Stimulated activated naive CD8-positive, alpha-beta T cell treated with anti-CD3 and anti-CD28 coated beads, Interleukin-15, amount 100 ng/mL, for 72 hours (primary cell): ENCODE results near the gene DONSON.
"Not testable (repeated sequence)": the region's sequence is repeated elsewhere in the genome, so short reads cannot be mapped to it uniquely, and the experiment has no call there.

Experiments used
- ATAC-seq: fragments of 150-1000 bp; cut with Tn5 transposase; 2 replicates; pipeline ENCODE4 v1.10.0; 2021; ENCODE audit warnings: mild to moderate bottlenecking, moderate library complexity
- DNase-seq, 2 donors: peaks; one replicate each; pipeline ENCODE4 v3.0.0; 2021 to 2022
- H3K27ac Mint-ChIP-seq, 2 donors: one replicate each; pipeline ENCODE4 v1.8.0; 2022; ENCODE audit warnings: mild to moderate bottlenecking in 2 of 2, mixed read lengths in 2 of 2, moderate library complexity in 2 of 2
- H3K27me3 Mint-ChIP-seq: one replicate; pipeline ENCODE4 v1.8.0; 2022; ENCODE audit warnings: mixed read lengths
- H3K4me1 Mint-ChIP-seq: one replicate; pipeline ENCODE4 v1.8.0; 2022; ENCODE audit warnings: mild to moderate bottlenecking, mixed read lengths
- H3K4me3 Mint-ChIP-seq, 2 donors: one replicate each; pipeline ENCODE4 v1.8.0; 2022; ENCODE audit warnings: mild to moderate bottlenecking in 2 of 2, mixed read lengths in 2 of 2, moderate library complexity in 1 of 2
- H3K9me3 Mint-ChIP-seq, 2 donors: one replicate each; pipeline ENCODE4 v1.8.0; 2022; ENCODE audit warnings: mixed read lengths in 2 of 2

Gene DONSON

GRCh38 chr21:33576741-33577141, 11.7 kb downstream of the DONSON start:
- not testable (repeated sequence) for ATAC-seq, H3K4me1 Mint-ChIP-seq, H3K27ac Mint-ChIP-seq, H3K27me3 Mint-ChIP-seq, H3K9me3 Mint-ChIP-seq, DNase-seq, H3K4me3 Mint-ChIP-seq

GRCh38 chr21:33572350-33572749, 16.1 kb downstream of the DONSON start:
- Mint-ChIP-seq H3K4me1 (peaks cover 17% of the 10 kb centered on the region), H3K27me3 (no peaks in the 10 kb centered on the region), H3K4me3 (no peak overlapping the region), H3K9me3 (no peaks in the 10 kb centered on the region), H3K27ac (peak overlapping the region in 1 of 2 donors; percentile 66)
- ATAC-seq (no peak), DNase-seq (no peak)

GRCh38 chr21:33569991-33570390, 18.5 kb downstream of the DONSON start:
- H3K27ac Mint-ChIP-seq, result peak overlapping the region in 1 of 2 donors; percentile 92
- peaks cover 17% of the 10 kb centered on the region for H3K4me1 Mint-ChIP-seq
- no peaks in the 10 kb centered on the region for H3K27me3 Mint-ChIP-seq
- no peaks in the 10 kb centered on the region for H3K9me3 Mint-ChIP-seq
- DNase-seq (no peak), ATAC-seq (no peak)
- no peak overlapping the region for H3K4me3 Mint-ChIP-seq

- Mint-ChIP-seq H3K4me3 (no peak overlapping the region), H3K27me3 (no peaks in the 10 kb centered on the region), H3K27ac (peak overlapping the region; percentile 19 to 88), H3K4me1 (peaks cover 17% of the 10 kb centered on the region), H3K9me3 (no peaks in the 10 kb centered on the region)
- no peak for ATAC-seq
- DNase-seq, result no peak
Observed at GRCh38 chr21:33568448-33568847, 20.0 kb downstream of the DONSON start.

- DNase-seq (no peak), ATAC-seq (no peak)
- Mint-ChIP-seq H3K9me3 (no peaks in the 10 kb centered on the region), H3K4me1 (peaks cover 18% of the 10 kb centered on the region), H3K4me3 (no peak overlapping the region), H3K27me3 (no peaks in the 10 kb centered on the region), H3K27ac (peak overlapping the region; percentile 25 to 88)
Observed at GRCh38 chr21:33567914-33568313, 20.6 kb downstream of the DONSON start.

GRCh38 chr21:33566514-33566913, 22.0 kb downstream of the DONSON start:
- H3K27ac Mint-ChIP-seq, result no peak overlapping the region
- H3K4me1 Mint-ChIP-seq, result peaks cover 23% of the 10 kb centered on the region
- no peaks in the 10 kb centered on the region for H3K9me3 Mint-ChIP-seq
- no peaks in the 10 kb centered on the region for H3K27me3 Mint-ChIP-seq
- DNase-seq (no peak), ATAC-seq (no peak)
- no peak overlapping the region for H3K4me3 Mint-ChIP-seq

GRCh38 chr21:33562389-33562788, 26.1 kb downstream of the DONSON start:
- ATAC-seq, result no peak
- no peak overlapping the region for H3K4me3 Mint-ChIP-seq
- H3K4me1 Mint-ChIP-seq, result peaks cover 21% of the 10 kb centered on the region
- DNase-seq, result no peak
- no peaks in the 10 kb centered on the region for H3K9me3 Mint-ChIP-seq
- H3K27me3 Mint-ChIP-seq, result no peaks in the 10 kb centered on the region
- no peak overlapping the region for H3K27ac Mint-ChIP-seq

- Mint-ChIP-seq H3K4me1 (peaks cover 27% of the 10 kb centered on the region), H3K4me3 (no peak overlapping the region), H3K27me3 (no peaks in the 10 kb centered on the region), H3K9me3 (no peaks in the 10 kb centered on the region), H3K27ac (peak overlapping the region in 1 of 2 donors; percentile 23)
- no peak for DNase-seq
- no peak for ATAC-seq
Observed at GRCh38 chr21:33561373-33561772, 27.1 kb downstream of the DONSON start.

GRCh38 chr21:33560965-33561364, 27.5 kb downstream of the DONSON start:
- no peak overlapping the region for H3K4me3 Mint-ChIP-seq
- ATAC-seq, result no peak
- H3K4me1 Mint-ChIP-seq, result peaks cover 31% of the 10 kb centered on the region
- H3K27me3 Mint-ChIP-seq, result no peaks in the 10 kb centered on the region
- H3K27ac Mint-ChIP-seq, result peak overlapping the region in 1 of 2 donors; percentile 42
- DNase-seq, result no peak
- no peaks in the 10 kb centered on the region for H3K9me3 Mint-ChIP-seq

- Mint-ChIP-seq H3K4me1 (peaks cover 39% of the 10 kb centered on the region), H3K4me3 (no peak overlapping the region), H3K9me3 (no peaks in the 10 kb centered on the region), H3K27me3 (no peaks in the 10 kb centered on the region), H3K27ac (peak overlapping the region in 1 of 2 donors; percentile 10)
- no peak for DNase-seq
- no peak for ATAC-seq
Observed at GRCh38 chr21:33559813-33560212, 28.7 kb downstream of the DONSON start.

- H3K9me3 Mint-ChIP-seq, result no peaks in the 10 kb centered on the region
- DNase-seq (no peak), ATAC-seq (no peak)
- no peaks in the 10 kb centered on the region for H3K27me3 Mint-ChIP-seq
- H3K4me3 Mint-ChIP-seq, result no peak overlapping the region
- H3K4me1 Mint-ChIP-seq, result peaks cover 48% of the 10 kb centered on the region
- H3K27ac Mint-ChIP-seq, result peak overlapping the region in 1 of 2 donors; percentile 10
Observed at GRCh38 chr21:33558777-33559421, 29.6 kb downstream of the DONSON start.

- H3K4me1 Mint-ChIP-seq, result peaks cover 55% of the 10 kb centered on the region
- ATAC-seq (no peak), DNase-seq (no peak)
- H3K27ac Mint-ChIP-seq, result no peak overlapping the region
- H3K9me3 Mint-ChIP-seq, result no peaks in the 10 kb centered on the region
- no peaks in the 10 kb centered on the region for H3K27me3 Mint-ChIP-seq
- H3K4me3 Mint-ChIP-seq, result no peak overlapping the region
Observed at GRCh38 chr21:33557447-33557846, 31.0 kb downstream of the DONSON start.

GRCh38 chr21:33554982-33555344, 33.5 kb downstream of the DONSON start:
- Mint-ChIP-seq H3K27ac (no peak overlapping the region), H3K9me3 (no peaks in the 10 kb centered on the region), H3K4me1 (peaks cover 43% of the 10 kb centered on the region), H3K27me3 (no peaks in the 10 kb centered on the region), H3K4me3 (no peak overlapping the region)
- no peak for DNase-seq
- ATAC-seq, result no peak

GRCh38 chr21:33554236-33554981, 34.1 kb downstream of the DONSON start:
- DNase-seq, result no peak
- no peak for ATAC-seq

GRCh38 chr21:33552999-33553598, 35.4 kb downstream of the DONSON start:
- no peak for DNase-seq
- no peak overlapping the region for H3K27ac Mint-ChIP-seq
- no peaks in the 10 kb centered on the region for H3K27me3 Mint-ChIP-seq
- peak overlapping the region in 1 of 2 donors; percentile 12 for H3K4me3 Mint-ChIP-seq
- peaks cover 49% of the 10 kb centered on the region for H3K4me1 Mint-ChIP-seq
- no peak for ATAC-seq
- H3K9me3 Mint-ChIP-seq, result no peaks in the 10 kb centered on the region

More at GRCh38 chr21:33554236-33554981, 34.1 kb downstream of the DONSON start:
- Mint-ChIP-seq H3K4me1 (peaks cover 46% of the 10 kb centered on the region), H3K27me3 (no peaks in the 10 kb centered on the region), H3K27ac (no peak overlapping the region), H3K9me3 (no peaks in the 10 kb centered on the region), H3K4me3 (peak overlapping the region in 1 of 2 donors; percentile 23)
